ENCODE results near the gene SPTLC1. TPM values are rescaled to one million over a fixed set of nuclear protein-coding genes. Genes with fewer than 3 reads are reported as not detected.
"Not testable (repeated sequence)": the region's sequence is repeated elsewhere in the genome, so short reads cannot be mapped to it uniquely, and the experiment has no call there.

Gene SPTLC1
- total RNA-seq, 4 donors from 2014 or later: 124 to 132 (median 127) TPM

GRCh38 chr9:92136184-92136858, 21.1 kb upstream of the SPTLC1 start:
- H3K36me3 ChIP-seq: no peaks in the 10 kb centered on the region
- H3K9me3 ChIP-seq: no peaks in the 10 kb centered on the region
- WGBS, 2 donors: 41 to 44% methylated on average over 14 to 17 of the region's 19 CpGs
- H3K4me1 ChIP-seq: peaks cover 6 to 18% of the 10 kb centered on the region in 2 donors
- intact Hi-C loops (cut with DNase I): loop anchor here (10.0 kb wide), 2 partner anchors 108 to 498 kb away; no protein-coding TSS in a partner anchor
- no peak for TF ChIP-seq CTCF (IDR thresholded peaks at IDR 0.05)
- no peak for TF ChIP-seq POLR2A (IDR thresholded peaks at IDR 0.05)
- peak; percentile 19 to 31 for DNase-seq
- no peak overlapping the region for H3K4me3 ChIP-seq (replicated peaks in 1 of 3)
- no peak overlapping the region for H3K27ac ChIP-seq
- no peaks in the 10 kb centered on the region for H3K27me3 ChIP-seq

- Histone ChIP-seq H3K9me3 (no peaks in the 10 kb centered on the region), H3K4me1 (peaks cover 2 to 13% of the 10 kb centered on the region in 2 donors), H3K27me3 (no peaks in the 10 kb centered on the region), H3K36me3 (no peaks in the 10 kb centered on the region), H3K4me3 (replicated peaks in 1 of 3) (no peak overlapping the region), H3K27ac (no peak overlapping the region)
- WGBS, 2 donors: 73 to 82% methylated on average over 4 to 5 of the region's 7 CpGs
- intact Hi-C loops (cut with DNase I): loop anchor here (10.0 kb wide), 2 partner anchors 109 to 499 kb away; no protein-coding TSS in a partner anchor
- no peak for DNase-seq
- TF ChIP-seq POLR2A (IDR thresholded peaks at IDR 0.05) (no peak), CTCF (IDR thresholded peaks at IDR 0.05) (no peak)
These were observed 20.4 kb upstream of the SPTLC1 start for GRCh38 chr9:92135576-92135975.

GRCh38 chr9:92133949-92134604, 18.9 kb upstream of the SPTLC1 start:
- Histone ChIP-seq H3K36me3 (no peaks in the 10 kb centered on the region), H3K9me3 (no peaks in the 10 kb centered on the region), H3K4me3 (replicated peaks in 1 of 3) (no peak overlapping the region), H3K27ac (no peak overlapping the region), H3K4me1 (peaks cover 0 to 8% of the 10 kb centered on the region in 2 donors), H3K27me3 (no peaks in the 10 kb centered on the region)
- DNase-seq: peak; percentile 76 to 80
- TF ChIP-seq CTCF (IDR thresholded peaks at IDR 0.05) (peak; percentile 54 to 98 (median 76)), POLR2A (IDR thresholded peaks at IDR 0.05) (no peak)
- intact Hi-C loops (cut with DNase I): loop anchor here (10.0 kb wide), 2 partner anchors 111 to 501 kb away; no protein-coding TSS in a partner anchor
- WGBS, 2 donors: 4 to 18% methylated on average over 13 to 19 of the region's 19 CpGs

- WGBS, 2 donors: no CpG with 5 or more reads among the region's 1 CpG
- not testable (repeated sequence) for H3K9me3 ChIP-seq; H3K4me1 ChIP-seq; H3K36me3 ChIP-seq; H3K4me3 ChIP-seq (replicated peaks in 1 of 3); H3K27ac ChIP-seq; H3K27me3 ChIP-seq; DNase-seq
- intact Hi-C loops (cut with DNase I): loop anchor here (10.0 kb wide), 2 partner anchors 112 to 502 kb away; no protein-coding TSS in a partner anchor
These were observed 17.7 kb upstream of the SPTLC1 start for GRCh38 chr9:92132913-92133312.

GRCh38 chr9:92132501-92132900, 17.3 kb upstream of the SPTLC1 start:
- WGBS, 2 donors: 100% methylated on average over 1 of the region's 1 CpG
- no peak for DNase-seq
- Histone ChIP-seq H3K4me1 (peaks cover 0 to 8% of the 10 kb centered on the region in 2 donors), H3K27ac (no peak overlapping the region), H3K36me3 (no peaks in the 10 kb centered on the region), H3K9me3 (no peaks in the 10 kb centered on the region), H3K4me3 (replicated peaks in 1 of 3) (no peak overlapping the region), H3K27me3 (no peaks in the 10 kb centered on the region)
- intact Hi-C loops (cut with DNase I): loop anchor here (10.0 kb wide), 2 partner anchors 112 to 502 kb away; no protein-coding TSS in a partner anchor
- TF ChIP-seq CTCF (IDR thresholded peaks at IDR 0.05) (no peak), POLR2A (IDR thresholded peaks at IDR 0.05) (no peak)
